Measurements from ENCODE around the gene MINK1.

GRCh38 chr17:4815043-4815675, 18.0 kb upstream of the MINK1 start:
- TF ChIP-seq EZH2phosphoT487 (IDR thresholded peaks at IDR 0.05; ENCODE audit: borderline replicate concordance, low read depth, low read length) (no peak), CTCF (conservative IDR thresholded peaks at IDR 0.05; ENCODE audit: low read length) (0 out of 2 replicates have a peak, but pooled peaks have one; percentile 17)
